Prostate gland (tissue), 2 donors: Measurements from ENCODE around the gene CLEC4D.

Experiments used
- POLR2A ChIP-seq: fragments of 450-650 bp; IDR thresholded peaks from one replicate; pipeline ENCODE4 v1.6.1; 2016; ENCODE audit warnings: antibody characterized with exemption, mild to moderate bottlenecking
- TF ChIP-seq, protein P1 (sequence below), 4 experiments: fragments of 200-600 bp in 2 of 4; fragments of 450-650 bp in 2 of 4; sonication (generic) in 2 of 4; IDR thresholded peaks; 1 replicate in 3 of 4; 2 replicates in 1 of 4; pipeline ENCODE4 v1.5.1; 2016 to 2019; ENCODE audit warnings: antibody characterized with exemption in 4 of 4, mild to moderate bottlenecking in 2 of 4, moderate library complexity in 2 of 4

DNA sequence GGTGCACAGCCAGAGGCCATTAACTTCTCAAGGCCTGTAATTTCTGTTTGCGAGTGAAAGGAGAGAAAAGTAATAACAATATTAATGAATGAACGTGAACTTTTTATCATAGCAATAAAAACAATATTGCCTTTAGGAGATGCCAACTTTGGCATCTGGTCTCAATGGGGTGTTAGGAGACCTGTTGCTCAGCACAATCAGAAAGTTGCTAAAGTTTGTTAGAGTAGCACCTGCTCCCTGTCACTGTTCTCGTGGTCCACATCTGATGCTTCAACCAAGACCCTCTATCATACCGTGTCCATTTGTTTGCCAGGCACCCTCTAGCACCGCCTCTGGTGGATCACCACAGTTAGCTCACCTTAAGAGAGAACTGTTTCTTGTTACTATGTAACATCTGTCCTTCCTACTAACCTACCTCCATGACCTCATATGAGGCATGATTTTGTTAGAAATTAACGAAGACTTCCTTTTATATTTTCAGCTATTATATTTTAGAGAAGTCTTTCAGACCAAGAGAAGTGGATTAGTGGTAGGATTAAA, 39.9 kb downstream of the CLEC4D start:
- TF ChIP-seq, protein P1, sequence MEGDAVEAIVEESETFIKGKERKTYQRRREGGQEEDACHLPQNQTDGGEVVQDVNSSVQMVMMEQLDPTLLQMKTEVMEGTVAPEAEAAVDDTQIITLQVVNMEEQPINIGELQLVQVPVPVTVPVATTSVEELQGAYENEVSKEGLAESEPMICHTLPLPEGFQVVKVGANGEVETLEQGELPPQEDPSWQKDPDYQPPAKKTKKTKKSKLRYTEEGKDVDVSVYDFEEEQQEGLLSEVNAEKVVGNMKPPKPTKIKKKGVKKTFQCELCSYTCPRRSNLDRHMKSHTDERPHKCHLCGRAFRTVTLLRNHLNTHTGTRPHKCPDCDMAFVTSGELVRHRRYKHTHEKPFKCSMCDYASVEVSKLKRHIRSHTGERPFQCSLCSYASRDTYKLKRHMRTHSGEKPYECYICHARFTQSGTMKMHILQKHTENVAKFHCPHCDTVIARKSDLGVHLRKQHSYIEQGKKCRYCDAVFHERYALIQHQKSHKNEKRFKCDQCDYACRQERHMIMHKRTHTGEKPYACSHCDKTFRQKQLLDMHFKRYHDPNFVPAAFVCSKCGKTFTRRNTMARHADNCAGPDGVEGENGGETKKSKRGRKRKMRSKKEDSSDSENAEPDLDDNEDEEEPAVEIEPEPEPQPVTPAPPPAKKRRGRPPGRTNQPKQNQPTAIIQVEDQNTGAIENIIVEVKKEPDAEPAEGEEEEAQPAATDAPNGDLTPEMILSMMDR (IDR thresholded peaks at IDR 0.05): no peak
- no peak for TF ChIP-seq POLR2A
